Activated T-cell treated with anti-CD3 and anti-CD28 coated beads for 4 hours (primary cell): ENCODE results near the gene PIH1D2.
"Not testable (repeated sequence)": the region's sequence is repeated elsewhere in the genome, so short reads cannot be mapped to it uniquely, and the experiment has no call there.

Experiments
- DNase-seq: peaks from one replicate; pipeline ENCODE4 v3.0.0-alpha.2; 2020

Gene PIH1D2

GRCh38 chr11:112073941-112074811, at the start of gene PIH1D2, which contains the start of gene NKAPD1:
Gene PIH1D2 (minus strand): TSS chr11:112074017. CDS start chr11:112073174, 843 bp downstream.
Gene NKAPD1 (plus strand): TSS chr11:112074299. CDS start chr11:112075575, 1,276 bp downstream.
- DNase-seq, result peak; percentile 79

- no peak for DNase-seq
These were observed 49.3 kb upstream of the PIH1D2 start for GRCh38 chr11:112123129-112123528.

- DNase-seq, result no peak
These were observed 48.3 kb upstream of the PIH1D2 start for GRCh38 chr11:112121981-112122615.

GRCh38 chr11:112118176-112118575, 44.4 kb upstream of the PIH1D2 start:
- DNase-seq, result no peak

GRCh38 chr11:112115386-112115785, 41.6 kb upstream of the PIH1D2 start:
- no peak for DNase-seq

GRCh38 chr11:112114460-112114859, 40.6 kb upstream of the PIH1D2 start:
- DNase-seq, result no peak

- no peak for DNase-seq
These were observed 40.0 kb upstream of the PIH1D2 start for GRCh38 chr11:112113539-112114457.

- no peak for DNase-seq
These were observed 32.3 kb upstream of the PIH1D2 start for GRCh38 chr11:112106070-112106469.

GRCh38 chr11:112103446-112103845, 29.6 kb upstream of the PIH1D2 start:
- no peak for DNase-seq

- no peak for DNase-seq
These were observed 26.6 kb upstream of the PIH1D2 start for GRCh38 chr11:112100462-112100861.

GRCh38 chr11:112097734-112098528, 24.1 kb upstream of the PIH1D2 start:
- DNase-seq, result no peak

GRCh38 chr11:112096194-112096593, 22.4 kb upstream of the PIH1D2 start:
- DNase-seq, result no peak

GRCh38 chr11:112095302-112095701, 21.5 kb upstream of the PIH1D2 start:
- DNase-seq, result not testable (repeated sequence)

GRCh38 chr11:112087212-112087611, 13.4 kb upstream of the PIH1D2 start:
- DNase-seq, result no peak

GRCh38 chr11:112086422-112087191, 12.8 kb upstream of the PIH1D2 start, which contains the start of the genes SDHD and TIMM8B:
Gene SDHD (plus strand): TSS chr11:112086873. CDS start chr11:112086908, 35 bp downstream.
Gene TIMM8B (minus strand): TSS chr11:112086756. CDS start chr11:112086723, 33 bp downstream.
- DNase-seq, result peak; percentile 92

- peak; percentile 24 for DNase-seq
These were observed 12.1 kb upstream of the PIH1D2 start for GRCh38 chr11:112085822-112086421.

- DNase-seq, result no peak
These were observed 8.9 kb upstream of the PIH1D2 start for GRCh38 chr11:112082729-112083128.

- DNase-seq, result no peak
These were observed 10.9 kb downstream of the PIH1D2 start for GRCh38 chr11:112062923-112063322.

- no peak for DNase-seq
These were observed 15.7 kb downstream of the PIH1D2 start for GRCh38 chr11:112058103-112058502.

GRCh38 chr11:112057170-112057569, 16.6 kb downstream of the PIH1D2 start:
- DNase-seq, result no peak

- DNase-seq, result no peak
These were observed 22.0 kb downstream of the PIH1D2 start for GRCh38 chr11:112051768-112052167.
